GM21390 (cell line): ENCODE results near the gene NUDT16L1.
"Not testable (repeated sequence)": the region's sequence is repeated elsewhere in the genome, so short reads cannot be mapped to it uniquely, and the experiment has no call there.

Source experiments
- ATAC-seq: cut with Tn5 transposase; IDR thresholded peaks from one replicate; pipeline ENCODE4 v1.9.1; 2021; ENCODE audit not compliant: unreplicated experiment

Gene NUDT16L1

DNA sequence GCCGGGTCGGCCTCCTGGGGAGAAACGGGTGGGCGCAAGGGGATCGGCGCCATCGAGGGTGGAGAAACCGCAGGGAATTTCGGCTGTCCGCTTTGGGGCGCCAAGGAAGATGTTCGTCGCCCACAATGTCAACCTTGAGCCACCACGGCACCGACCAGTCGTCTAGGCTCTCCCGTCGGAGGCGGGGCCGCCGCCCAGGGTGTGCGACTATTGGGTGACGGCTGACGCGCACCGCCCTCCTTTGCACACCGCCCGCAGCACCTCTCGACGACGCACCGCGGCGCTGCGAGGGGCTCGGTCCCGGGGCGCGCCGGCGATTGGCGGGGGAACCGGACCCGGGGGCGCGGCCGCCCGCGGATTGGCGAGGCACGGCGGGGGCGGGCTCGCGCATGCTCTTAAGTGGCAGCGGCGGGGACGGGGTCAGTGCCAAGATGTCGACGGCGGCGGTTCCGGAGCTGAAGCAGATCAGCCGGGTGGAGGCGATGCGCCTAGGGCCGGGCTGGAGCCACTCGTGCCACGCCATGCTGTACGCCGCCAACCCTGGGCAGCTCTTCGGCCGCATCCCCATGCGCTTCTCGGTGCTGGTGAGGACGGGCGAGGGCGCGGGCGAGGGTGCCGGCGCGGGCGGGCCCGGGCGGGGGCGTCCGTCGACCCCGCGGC is at the start of gene NUDT16L1:
Gene NUDT16L1, plus strand, starts transcription at position 267 of the 660 bp plus-strand sequence. Its CDS starts 165 bp downstream, at position 432.
- ATAC-seq = peak; percentile 92

DNA sequence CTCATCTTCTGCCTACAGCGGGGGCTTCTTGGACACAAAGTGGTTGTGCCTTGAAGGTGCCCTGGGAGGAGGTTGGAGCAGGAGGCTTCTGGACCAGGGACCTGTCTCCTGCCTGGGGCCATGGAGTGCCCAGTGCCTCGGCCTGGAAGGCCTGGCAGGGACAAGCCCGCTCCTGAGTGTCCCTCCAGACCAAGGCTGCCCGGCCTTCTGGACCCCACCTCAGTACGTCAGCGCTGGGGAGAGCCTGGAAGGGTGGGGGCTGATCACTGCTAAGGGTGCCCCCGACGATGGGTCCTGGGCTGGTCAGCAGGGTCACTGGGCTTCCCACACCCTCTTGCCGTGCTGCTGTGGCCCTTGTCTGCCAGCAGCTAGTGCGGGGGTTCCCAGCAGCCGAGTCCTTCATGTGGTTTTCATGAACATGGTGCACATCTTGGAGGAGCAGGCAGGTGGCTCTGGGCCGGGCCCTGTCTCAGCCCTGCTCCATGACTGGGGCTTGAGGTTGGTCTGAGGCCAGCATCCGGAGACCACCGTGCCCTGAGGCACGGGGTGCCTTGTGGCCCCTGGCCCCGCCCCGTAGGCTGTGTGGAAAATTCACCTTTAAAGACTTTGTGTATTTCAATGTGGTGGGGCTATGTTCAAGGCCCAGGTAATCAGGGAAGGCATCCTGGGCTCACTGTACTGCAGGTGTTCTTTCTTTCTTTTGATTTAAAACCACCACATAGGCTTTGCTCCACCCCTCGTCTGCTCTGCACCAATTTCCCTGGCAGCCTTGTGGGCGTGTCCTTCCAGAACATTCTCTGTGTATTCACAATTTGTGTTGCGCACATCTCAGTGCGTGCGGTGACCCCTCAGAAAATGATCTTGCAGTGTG is 46.4 kb upstream of the NUDT16L1 start:
- ATAC-seq = no peak

DNA sequence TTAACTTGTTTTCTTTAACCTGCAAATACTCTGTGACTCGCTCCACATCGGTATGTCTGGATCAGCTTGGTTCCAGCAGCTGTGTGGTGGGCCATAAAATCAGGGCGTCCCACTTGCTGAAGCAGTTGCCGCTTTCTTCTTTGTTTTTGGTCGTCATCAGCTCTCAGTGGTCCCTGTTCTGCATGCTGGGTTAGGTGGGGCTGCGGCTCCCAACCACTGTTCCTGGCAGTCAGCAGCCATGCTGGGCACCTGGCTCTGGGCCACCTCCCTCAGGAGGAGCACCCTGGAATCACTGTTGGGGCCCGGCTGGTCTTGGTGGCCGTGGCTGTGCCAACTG is 45.8 kb upstream of the NUDT16L1 start:
- ATAC-seq = no peak

DNA sequence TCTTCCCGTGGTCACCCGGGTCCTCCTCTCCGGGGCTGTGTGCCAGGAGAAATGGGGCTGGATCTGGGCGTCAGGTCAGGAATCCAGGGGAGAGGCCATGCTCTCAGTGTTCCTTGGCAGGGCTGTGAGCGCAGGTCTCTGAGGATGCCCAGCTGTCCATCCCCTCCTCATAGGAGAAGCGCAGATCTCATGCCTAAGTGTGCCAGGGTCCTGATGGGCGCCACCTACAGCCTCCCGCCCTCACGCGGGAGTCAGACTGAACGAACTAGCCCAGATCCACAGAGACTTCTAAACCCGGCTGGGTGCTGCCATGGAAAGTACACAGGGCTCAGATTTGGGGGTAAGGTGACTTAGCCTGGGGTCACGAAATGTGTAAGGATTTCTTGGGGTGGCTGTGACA is 44.4 kb upstream of the NUDT16L1 start:
- ATAC-seq = no peak

DNA sequence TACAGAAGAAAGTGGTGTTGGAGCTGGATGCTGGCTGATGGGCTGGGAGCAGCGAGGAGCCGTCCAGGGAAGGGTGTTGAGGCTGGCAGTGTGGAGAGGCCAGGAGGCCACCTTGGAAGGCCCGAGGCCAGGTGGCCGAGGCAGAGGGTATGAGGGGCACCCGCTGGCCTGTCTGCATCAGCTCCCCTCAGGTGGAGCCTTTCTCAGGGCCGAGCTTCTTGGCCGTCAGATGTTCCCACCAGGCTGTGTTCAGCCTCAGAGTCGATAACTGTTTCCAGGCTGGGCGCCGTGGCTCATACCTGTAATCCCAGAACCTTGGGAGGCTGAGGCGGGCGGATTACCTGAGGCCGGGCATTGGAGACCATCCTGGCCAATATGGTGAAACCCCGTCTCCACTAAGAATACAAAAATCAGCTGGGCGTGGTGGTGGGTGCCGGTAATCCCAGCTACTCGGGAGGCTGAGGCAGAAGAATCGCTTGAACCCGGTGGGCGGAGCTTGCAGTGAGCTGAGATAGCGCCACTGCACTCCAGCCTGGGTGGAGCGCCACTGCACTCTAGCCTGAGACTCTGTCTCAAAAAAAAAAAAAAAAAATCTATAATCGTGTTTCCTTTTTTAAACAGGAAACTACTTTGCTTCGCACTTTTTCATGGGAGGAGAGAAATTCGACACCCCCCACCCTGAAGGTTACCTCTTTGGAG is 43.5 kb upstream of the NUDT16L1 start:
- no peak for ATAC-seq

DNA sequence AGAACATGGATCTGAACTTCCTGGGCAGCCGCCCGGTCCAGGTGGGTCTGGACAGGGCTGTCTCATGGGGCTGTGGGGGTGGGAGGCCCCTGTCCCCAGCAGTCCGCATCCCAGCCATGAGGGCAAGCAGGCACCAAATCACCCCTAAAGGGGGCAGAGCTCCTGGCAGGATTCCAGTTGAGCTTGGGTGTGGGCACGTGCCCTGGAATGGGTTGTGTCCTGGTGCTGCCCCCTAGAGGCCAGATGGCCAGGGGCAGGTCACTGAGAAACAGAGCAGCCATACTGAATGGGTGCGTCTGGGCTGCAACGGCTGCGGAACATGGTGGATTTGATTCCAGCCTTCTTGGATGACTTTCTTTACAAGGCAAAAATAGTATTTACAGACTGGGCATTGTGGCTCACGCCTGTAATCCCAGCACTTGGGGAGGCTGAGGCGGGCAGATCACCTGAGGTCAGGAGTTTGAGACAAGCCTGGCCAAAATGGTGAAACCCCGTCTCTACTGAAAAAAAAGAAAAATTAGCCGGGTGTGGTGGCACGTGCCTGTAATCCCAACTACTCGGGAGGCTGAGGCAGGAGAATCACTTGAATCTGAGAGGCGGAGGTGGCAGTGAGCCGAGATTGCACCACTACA is 42.8 kb upstream of the NUDT16L1 start:
- not testable (repeated sequence) for ATAC-seq

DNA sequence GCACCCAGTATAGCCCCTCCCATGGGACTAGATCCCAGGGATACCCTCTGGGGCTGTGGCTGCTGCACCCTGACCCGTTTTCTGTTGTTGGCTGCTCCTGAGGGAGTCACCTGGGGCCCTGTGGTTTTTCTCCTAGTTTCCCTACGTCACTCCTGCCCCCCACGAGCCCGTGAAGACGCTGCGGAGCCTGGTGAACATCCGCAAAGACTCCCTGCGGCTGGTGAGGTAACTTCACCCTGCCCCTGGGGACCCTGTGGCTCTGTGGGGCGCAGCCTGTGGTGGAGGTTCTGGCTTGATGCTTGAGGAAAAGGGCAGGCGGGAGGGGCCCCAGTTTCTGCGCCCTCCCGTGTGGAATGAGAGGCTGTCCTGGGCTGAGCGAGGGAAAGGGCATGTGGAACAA is 41.5 kb upstream of the NUDT16L1 start:
- no peak for ATAC-seq

DNA sequence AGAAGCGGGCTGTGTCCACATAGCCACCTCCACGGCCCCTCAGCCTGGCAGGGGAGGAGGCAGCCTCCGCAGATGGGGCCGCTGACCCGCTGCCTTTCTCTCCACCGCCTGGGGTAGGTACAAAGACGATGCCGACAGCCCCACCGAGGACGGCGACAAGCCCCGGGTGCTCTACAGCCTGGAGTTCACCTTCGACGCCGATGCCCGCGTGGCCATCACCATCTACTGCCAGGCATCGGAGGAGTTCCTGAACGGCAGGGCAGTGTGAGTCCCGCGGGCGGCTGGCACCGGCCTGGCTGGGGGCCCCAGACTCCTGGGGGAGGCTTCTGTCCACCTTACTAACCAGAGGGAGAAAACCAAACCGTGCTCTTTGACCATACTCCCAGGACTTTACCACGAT is 40.8 kb upstream of the NUDT16L1 start:
- ATAC-seq = no peak

DNA sequence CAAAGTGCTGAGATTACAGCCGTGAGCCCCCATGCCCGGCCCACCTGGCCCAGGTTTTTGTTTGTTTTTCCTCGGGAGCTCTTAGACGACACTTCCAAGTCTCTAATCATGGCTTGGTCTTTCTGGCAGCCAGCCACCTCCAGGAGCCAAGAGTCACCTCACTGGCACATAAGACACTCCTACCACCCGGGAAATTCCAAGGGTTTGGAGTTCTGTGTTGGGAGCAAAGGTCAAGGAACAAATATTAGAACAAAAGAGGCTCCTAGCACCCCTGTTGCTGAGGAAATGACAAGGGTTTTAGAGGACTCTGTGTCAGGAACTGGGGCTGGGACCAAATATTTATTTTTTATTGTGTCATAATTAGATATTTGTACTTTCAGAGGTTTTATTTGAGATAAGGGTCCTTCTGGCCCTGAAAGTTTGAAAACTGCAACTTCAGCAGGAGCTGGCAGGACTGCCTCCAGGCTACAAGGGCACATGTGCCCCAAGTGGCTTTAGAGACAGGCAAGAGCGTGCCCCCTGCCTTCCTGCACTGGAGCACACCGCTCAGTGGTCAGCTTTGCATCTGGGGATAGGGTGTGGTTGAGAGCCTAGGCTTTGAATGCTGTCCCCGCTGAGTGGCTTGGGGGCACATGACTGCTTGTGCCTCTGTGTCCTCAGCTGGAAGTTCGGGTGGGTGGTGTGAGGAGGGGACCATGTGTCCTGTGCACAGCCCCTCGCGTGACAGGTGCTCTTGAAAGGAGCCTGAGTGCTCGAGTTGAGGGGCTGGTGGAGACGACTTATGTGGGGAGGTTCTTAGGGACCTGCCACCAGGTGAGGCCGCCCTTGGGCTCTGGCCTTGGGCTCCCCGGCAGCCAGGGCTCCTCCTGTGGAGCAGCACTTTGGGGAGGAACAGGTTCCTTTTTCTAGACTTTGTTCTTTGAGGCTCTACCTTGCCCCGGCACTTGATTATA is 39.1 kb upstream of the NUDT16L1 start:
- no peak for ATAC-seq

DNA sequence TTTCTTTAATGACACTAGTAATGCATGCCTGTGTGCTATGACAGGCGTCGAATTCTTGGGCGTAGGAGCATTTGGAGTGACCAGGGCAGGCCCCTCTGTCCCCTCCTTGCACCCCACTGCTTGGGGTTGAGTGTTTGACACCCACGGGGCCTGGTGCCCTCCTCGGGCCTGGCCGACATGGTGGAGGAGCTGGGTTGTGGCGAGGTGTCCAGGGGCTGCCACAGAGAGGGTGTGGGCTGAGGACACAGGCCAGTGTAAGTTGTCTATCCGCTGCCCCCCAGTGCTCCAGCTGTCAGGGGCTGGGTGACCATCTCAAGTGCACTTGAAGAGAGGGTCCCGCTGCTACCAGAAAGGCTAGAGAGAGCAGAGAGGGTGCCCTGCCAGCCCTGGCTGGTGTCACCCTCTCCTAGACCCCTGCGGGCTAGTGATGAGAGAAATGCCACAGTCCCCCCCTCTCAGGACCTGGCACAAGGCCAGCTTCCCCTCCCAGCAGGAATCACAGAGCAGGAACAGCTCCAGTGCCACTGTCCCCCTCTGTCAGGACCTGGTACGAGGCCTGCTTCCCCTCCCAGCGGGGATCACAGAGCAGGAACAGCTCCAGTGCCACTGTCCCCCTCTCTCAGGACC is 38.3 kb upstream of the NUDT16L1 start:
- no peak for ATAC-seq

DNA sequence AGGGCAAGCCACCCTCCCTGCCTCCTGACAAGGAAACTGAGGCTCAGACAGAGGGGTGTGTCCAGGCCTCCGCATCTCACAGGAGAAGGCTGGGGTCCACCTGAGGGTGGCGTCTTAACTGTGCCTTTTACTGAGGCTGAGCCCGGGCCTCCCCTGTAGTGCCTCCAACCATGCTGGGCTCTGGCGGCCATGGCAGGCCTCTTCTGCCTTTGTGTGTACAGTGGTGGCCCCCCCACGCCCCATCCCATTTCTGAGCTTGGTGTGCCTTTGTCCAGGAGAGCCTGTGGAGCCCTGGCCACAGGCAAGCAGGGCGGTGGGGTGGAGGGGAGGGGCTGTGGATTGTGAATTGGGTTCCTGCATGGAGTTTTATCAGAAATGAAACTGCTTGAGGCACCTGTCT is 37.6 kb upstream of the NUDT16L1 start:
- no peak for ATAC-seq

DNA sequence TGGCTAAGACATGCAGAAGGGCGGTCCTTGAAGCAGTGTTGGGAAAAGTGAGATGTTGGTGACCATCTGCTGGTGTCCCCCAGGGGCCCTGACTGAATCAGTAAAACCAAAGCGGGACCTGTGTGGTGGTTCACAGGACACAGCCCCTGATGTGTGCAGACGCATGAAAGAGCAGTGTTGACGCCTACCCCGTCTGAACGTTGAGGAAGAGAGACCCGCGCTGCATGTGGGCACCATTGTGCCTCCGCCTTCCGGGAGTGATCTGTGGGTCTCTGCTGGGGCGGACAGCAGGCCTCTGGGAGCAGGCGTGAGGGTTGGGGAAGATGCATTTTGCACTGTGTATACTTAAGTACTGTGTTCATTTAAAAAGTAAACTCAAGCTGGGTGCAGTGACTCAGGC is 37.1 kb upstream of the NUDT16L1 start:
- ATAC-seq = no peak

DNA sequence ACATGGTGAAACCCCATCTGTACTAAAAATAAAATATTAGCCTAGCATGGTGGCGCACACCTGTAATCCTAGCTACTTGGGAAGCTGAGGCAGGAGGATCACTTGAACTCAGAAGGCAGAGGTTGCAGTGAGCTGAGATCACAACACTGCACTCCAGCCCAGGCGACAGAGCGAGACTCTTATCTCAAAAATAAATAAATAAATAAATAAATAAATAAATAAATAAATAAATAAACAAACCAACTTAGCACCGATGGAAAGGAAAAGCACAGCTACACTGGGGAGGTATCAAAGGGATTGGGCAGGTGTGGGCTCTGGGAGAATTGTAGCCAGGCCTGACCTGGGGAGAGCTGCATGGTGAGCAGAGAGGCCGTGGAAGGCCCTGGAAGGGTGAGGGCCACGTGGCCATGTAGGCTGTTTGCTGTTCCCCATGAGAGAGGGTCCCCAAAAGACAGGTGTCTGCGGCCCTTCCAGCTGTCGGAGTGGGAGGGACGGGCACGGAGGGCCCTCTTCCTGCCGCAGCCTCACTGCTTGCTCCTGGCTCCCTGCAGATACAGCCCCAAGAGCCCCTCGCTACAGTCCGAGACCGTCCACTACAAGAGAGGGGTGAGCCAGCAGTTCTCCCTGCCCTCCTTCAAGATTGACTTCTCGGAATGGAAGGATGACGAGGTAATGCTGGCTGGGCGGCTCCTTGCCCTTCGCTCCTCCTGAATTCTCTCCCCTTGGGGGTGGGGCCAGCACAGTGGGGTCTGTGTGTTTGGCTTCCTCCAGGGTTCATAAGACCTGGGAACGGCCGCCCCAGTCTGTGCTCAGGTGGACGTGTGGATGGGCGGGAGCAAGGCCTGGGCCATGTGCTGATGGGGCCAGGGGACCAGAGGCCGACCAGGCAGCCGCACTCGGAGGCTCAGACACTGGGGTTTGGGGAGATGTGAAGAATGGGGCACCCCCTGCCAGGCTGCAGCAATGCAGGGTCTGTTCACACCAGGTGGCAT is 36.4 kb upstream of the NUDT16L1 start:
- ATAC-seq = no peak

DNA sequence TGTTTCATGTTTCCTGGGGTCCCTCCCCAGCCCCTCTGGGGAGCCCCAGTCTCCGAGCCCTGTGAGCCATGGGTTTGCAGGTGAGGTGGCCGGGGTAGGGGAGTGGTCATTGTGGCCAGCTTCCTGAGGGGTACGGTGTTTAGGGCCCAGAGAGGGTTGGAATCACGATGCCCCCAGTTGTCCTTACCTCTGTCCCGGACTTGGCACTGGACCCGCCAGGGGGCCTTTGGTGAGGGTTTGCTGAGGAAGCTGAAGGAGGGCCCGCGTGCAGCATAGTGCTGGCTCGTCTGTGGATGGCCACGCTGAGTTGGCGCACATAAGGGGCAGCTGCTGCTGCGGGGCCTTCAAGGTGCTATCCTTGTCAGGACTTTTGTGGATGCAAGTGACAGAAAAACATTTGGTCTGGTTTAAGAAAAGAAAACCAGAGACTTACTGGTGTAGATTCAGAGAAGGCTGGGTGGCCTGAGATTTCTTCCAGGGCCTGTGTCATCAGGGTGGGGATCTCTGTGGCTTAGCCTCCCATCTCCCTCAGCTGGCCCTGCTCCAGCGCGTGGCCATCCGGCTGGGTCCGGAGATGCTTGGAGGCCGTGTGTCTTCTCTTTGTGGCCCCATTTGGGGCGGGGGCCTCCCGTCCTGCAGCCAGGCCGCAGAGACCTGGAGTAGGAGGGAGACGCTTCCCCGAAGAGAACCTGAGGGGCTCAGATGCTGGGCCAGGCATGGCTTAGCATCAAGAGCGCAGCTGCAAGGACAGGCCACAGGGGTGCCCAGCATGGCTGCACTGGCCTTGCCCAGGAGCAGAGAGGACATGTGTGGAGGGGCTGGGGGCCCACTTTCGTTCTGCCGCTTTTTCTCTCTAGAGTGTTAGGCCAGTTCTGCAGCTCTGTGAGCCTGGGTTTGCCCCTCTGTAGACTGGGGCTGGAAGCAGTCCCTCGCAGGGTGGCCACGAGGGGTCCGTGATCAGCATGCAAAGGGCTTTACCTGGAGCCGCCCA is 33.7 kb upstream of the NUDT16L1 start:
- ATAC-seq = no peak

DNA sequence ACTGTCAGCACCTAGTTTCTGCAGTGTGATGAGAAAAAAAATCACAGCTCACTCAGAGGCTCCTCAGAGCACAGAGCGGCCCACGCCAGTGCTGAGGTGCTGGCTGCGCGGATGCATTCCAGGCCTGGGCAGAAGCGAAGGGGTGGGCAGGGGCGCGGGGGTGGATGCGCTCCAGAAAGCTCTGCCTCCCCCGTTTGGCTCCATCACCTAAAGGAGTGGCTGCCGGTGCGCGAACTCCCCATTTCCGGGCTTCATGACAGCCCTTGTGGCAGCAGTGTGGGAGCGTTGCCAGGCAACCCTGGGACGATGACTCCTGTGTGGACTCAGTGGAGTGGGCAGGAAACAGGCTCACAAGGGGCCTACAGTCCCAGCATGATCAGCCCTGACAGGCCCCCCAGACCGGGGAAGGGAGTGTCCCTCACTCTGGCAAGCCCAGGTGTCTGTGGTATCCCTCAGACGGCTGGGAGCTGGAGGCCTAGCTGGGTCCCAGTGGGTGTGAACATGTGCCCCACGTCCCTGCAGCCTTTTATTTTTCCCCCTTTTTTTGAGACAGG is 32.8 kb upstream of the NUDT16L1 start:
- no peak for ATAC-seq

DNA sequence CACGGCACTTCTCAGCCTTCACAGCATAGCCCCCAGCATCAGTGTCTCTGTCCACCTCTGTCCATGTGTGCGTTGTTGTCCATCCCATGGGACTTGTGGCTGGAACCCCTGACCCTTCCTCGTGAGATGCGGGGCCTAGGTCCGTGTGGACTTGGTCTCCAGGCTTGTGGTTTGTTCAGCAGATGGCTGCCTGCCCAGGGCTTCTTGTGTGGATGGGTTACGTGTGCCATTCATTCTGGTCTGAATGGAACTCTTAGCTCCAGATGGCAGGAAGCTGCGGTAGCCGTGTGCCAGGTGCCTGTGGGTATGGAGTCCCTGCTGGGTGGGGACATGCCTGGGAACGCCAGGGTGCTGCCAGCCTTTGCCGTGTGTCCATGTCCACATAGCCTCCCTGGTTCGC is 31.7 kb upstream of the NUDT16L1 start:
- no peak for ATAC-seq

DNA sequence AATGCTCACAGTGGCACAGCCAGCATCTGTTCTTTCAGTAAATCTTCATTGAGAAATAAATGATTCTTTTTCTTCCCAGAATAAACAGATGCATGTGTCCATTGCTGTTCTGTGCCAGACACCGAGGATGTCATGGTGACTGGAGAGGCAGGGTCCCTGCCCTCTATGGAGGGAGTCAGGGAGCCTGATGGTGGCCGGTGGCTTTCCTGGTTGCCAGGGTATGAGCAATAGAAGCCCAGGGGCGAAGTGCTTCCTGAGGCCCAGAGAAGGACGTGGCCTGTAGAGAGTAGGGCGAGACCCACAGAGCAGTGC is 29.9 kb upstream of the NUDT16L1 start:
- ATAC-seq = no peak
